ENCODE data around the gene TOR4A.

The TOR4A gene

DNA sequence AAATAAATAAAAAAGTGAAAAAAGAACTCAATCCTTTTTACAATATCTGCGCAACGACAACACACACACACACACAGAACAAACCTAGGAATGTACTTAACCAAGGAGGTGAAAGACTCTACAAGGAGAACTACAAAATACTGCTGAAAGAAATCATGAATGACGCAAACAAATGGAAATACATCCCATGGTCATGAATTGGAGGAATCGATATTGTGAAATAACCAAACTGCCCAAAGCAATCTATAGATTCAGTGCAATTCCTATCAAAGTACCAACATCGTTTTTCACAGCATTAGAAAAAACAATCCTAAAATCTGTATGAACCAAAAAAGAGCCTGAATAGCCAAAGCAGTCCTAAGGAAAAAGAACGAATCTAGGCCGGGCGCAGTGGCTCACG is 54.4 kb downstream of the TOR4A start:
- TF ChIP-seq CTCF (conservative IDR thresholded peaks at IDR 0.05; ENCODE audit: low read length): no peak
- no peak overlapping the region for H3K4me3 ChIP-seq (ENCODE audit: low read length)
- DNase-seq (ENCODE audit: low read depth): no peak
